ENCODE data around the gene HEATR3.

Gene HEATR3, protein sequence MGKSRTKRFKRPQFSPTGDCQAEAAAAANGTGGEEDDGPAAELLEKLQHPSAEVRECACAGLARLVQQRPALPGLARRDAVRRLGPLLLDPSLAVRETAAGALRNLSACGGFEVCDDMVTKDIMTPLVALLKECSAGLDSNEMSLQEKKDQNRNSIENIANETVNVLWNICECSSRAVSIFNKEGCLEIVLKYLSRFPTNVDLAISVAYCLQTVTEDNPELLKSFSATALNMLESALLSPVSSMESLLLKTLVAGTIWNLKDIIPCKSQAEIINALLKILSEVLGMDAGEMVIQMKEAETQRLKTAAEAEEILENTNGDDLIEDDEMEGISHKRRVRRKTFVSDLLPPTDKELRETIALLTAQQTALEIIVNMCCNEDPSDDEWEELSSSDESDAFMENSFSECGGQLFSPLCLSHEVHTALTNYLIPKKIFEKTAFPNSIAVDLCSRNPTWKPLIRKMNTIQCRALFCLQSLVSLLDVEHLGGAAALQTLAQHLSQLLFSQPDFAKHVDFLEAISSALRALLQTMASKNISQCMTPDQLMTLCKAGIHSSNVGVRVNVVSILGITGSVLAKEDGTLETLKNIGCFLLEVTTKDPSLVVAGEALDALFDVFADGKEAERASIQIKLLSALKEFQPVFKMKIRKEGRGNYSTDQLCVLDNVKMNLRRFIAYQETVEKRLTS

DNA sequence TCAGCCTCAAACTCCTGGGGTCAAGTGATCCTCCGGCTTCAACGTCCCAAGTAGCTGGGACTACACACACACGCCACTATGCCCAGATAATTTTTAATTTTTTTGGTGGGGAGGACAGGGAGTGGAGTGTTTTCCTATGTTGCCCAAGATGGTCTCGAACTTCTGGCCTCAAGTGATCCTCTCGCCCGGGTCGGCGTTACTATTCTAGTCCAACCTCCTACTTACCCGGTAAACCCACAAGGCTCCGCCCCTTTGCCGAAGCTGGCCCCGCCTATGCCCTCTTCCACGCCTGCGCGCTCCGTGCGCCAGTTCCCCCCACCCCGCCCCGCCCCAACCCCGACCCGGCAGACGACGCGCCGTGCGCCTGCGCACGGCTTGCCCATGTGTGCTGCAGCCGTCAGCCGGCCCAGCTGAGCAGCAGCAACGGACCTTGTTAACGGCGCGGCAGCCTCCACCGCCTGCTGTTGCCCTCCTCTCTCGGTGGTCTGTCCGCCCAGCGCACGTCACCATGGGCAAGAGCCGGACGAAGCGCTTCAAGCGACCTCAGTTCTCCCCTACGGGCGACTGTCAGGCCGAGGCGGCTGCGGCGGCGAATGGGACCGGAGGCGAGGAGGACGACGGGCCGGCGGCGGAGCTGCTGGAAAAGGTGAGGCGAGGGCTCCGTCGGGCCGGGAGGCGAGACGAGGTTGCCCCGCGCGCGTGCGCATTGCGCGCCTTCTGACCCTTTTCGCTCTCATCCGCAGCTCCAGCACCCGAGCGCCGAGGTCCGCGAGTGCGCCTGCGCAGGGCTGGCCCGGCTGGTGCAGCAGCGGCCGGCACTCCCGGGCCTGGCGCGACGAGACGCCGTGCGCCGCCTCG lies at the start of gene HEATR3:
HEATR3 (plus strand) TSS at position 347 of the 858 bp plus-strand sequence; CDS start at position 509, 162 bp downstream.
- peak; percentile 81 to 97 (median 93) for DNase-seq
- intact Hi-C loops (cut with DNase I), result loop anchor here (5.0 to 10.0 kb wide), 4 partner anchors 39 to 676 kb away; partner anchors contain the start of genes CNEP1R1, CYLD and TENT4B

DNA sequence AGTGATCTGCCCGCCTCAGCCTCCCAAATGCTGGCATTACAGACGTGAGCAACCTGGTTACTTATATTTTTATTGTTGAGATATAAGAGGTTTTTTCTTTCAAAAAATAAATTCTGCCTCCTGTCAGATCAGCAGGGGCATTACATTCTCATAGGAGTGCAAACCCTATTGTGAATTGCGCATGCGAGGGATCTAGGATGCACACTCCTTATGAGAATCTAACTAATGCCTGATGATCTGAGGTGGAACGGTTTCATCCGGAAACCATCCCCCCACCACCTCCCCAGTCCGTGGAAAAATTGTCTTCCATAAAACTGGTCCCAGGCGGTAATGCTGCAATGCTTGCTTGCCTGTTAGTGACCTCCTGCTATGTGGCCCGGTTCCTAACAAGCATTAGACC lies 48.2 kb upstream of the HEATR3 start:
- DNase-seq, result no peak
- intact Hi-C loops (cut with DNase I), result no loop called here

DNA sequence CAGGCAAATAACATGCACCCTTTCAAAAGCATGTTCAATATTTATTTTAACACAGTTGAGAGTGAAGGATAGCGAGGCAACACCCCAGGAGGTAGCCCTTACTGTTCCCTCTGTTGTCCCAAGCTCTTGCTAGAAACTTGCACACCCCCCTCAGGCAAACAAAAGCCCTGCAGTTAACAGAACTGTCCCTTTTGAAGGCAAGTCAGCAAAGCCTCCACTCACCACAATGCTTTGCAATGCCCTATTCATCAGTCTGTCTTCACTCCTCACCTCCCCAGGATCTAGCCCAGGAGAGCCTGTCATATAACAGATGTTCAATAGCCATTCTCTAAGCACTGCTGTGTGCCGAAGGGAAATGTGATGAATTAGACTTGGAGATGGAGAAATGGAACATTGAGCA lies 44.2 kb upstream of the HEATR3 start:
- intact Hi-C loops (cut with DNase I), result no loop called here
- DNase-seq, result no peak

DNA sequence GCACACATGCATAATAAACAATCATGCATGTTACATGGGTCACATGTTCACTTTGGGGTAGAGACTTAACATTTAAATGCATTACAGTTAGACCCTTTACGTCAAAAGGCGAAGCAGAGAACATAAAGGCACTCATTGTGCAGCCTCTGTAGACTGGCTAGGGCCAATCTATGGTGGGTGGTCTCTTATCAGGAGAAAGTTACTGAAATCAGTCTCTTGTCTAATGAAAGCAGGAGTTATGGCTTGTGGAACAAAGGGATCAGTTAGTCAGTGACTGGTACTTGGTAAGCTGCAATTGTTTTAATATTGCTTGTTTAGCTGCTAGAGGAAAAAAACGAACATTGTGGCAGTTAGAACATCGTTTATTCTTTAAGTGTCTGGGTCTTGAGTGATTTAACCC lies 42.1 kb upstream of the HEATR3 start:
- intact Hi-C loops (cut with DNase I), result loop anchor here (2.0 kb wide), 1 partner anchor 129 kb away; the partner anchor contains the start of gene TENT4B
- DNase-seq, result no peak

DNA sequence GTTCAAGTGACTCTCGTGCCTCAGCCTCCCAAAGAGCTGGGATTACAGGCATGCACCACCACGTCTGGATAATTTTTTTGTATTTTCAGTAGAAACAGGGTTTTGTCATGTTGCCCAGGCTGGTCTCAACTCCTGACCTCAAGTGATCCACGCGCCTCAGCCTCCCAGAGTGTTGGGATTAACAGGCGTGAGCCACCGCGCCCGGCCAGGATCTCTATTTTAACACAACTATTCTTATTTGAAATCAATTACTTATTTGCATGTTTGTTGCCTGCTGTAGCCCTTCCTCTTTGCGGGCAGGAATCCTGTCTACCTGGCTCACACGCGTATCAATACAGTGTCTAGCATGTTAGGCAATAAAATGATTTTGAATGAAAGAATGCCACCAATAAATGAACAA lies 41.6 kb upstream of the HEATR3 start:
- intact Hi-C loops (cut with DNase I), result loop anchor here (2.0 kb wide), 1 partner anchor 129 kb away; the partner anchor contains the start of gene TENT4B
- no peak for DNase-seq

DNA sequence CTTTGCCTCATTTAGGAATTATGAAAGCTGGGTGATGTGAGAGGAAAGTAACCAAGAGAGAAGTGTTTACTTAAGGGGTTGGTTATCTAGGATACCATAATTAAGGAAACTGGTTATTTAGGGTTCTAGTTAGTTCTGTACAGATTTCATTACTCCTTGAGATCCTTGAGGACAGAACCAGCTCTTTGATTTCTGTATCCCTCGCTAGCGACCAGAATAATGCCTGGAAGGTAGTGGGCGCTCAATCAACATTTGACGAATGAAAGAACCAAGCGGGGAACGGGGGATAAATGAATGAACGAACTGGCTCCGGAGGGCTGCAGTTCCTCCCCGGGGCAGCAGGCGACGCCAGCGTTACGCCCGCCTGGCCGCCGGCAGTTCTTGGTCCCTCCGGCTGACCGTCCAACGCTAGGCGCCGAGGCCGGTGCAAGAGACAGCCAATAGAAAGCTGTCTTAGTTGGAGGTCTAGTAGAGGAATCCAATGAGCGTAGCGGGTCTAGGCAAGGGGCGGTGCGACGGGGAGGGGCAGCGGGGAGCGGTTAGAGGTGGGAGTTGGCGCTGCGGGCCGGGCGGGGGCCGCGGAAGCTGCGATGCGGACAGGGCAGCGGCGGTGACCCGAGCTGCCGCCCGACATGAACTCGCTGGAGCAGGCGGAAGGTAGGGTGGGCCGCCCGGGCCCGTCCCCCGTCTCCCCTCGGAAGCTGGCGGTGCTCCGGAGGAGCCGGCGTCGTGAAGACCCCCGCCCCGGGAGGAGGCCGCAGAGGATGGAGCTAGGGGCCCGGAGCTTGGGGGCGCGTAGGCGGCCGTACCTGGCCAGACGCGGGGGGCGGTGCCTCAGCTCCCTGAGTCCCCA lies 40.9 kb upstream of the HEATR3 start, which contains the start of gene CNEP1R1:
CNEP1R1 (plus strand) TSS at position 542 of the 853 bp plus-strand sequence; CDS start at position 633, 91 bp downstream.
- peak; percentile 88 to 98 (median 94) for DNase-seq
- intact Hi-C loops (cut with DNase I), result loop anchor here (2.0 to 5.0 kb wide), 3 partner anchors 42 to 187 kb away; partner anchors contain the start of genes HEATR3 and TENT4B

DNA sequence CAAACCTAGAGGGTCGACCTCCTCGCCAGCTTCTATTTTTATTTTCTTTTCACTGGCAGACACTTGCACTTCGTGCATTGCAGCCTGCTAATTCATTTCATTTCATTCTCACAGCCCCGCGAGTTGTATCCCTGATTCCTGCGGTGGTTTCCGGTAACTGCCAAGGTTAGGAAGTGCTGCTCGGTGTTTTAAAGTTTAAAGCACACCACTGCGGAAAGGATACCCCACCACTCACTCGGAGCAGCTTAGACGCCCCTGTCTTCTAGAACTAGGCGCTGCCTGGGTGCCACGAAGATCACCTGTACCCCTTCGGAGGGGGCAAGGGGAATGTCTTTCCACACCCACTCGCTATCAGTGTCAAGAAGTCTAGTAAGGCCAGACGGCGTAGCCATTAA lies 40.2 kb upstream of the HEATR3 start:
- intact Hi-C loops (cut with DNase I), result loop anchor here (2.0 to 5.0 kb wide), 3 partner anchors 42 to 187 kb away; partner anchors contain the start of genes HEATR3 and TENT4B
- peak in 6 of 42 donors; percentile 11 to 45 (median 16) for DNase-seq

DNA sequence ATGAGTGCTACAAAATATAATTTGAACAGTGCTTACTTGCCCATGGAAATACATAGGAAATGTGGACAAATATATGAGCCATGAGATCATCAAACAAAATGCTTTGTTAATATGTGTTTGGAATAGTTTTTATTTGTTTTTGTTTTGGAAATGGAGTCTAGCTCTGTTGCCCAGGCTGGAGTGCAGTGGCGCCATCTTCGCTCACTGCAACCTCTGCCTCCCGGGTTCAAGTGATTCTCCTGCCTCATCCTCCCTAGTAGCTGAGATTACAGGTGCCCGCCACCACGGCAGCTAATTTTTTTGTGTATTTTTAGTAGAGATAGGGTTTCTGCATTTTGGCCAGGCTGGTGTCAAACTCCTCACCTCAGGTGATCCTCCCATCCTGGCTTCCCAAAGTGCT lies 37.9 kb upstream of the HEATR3 start:
- intact Hi-C loops (cut with DNase I), result loop anchor here (5.0 kb wide), 2 partner anchors 39 to 184 kb away; partner anchors contain the start of gene HEATR3
- no peak for DNase-seq

DNA sequence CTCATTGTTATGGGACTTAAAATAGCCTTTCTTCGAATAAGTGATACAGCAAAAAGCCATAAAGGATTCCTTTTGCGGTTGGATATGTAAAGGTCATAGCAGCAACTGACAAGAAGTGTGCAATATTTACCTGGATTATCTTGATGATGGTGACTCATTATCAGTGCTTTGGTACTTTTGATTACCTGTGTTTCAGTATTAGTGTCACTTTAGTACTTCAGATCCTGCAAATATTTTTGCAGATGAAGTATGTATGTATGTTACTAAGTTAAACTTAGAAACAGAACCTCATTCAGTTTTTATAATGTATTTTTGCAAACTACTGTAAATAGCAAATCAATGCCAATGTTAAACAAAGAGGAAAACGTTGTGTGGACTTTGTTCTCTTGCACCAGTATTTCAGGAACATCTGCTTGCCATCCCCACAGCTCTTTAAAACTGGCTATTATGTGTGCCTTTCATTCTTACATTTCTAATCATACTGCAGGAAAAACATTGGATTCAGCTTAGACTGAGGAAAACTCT lies 30.2 kb upstream of the HEATR3 start:
- intact Hi-C loops (cut with DNase I), result no loop called here
- DNase-seq, result no peak

DNA sequence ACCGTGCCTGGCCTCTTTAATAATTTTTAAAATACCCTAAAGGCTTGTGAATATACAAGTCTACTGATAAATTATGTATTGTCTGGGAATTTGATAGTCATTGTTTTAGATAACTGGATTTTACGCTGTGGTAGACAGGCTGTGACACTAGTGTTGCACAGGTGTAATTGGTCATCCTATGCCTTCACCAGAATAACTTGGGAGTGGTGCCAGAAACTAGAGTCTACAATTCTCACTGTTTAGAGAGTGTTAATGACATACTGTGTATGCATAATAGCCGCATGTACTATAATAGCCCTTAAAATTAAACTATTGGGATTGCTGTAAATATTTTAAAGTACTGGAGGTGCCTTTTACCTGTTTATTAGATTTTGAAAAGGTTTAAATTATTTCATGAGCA lies 29.3 kb upstream of the HEATR3 start:
- intact Hi-C loops (cut with DNase I), result no loop called here
- DNase-seq, result no peak

DNA sequence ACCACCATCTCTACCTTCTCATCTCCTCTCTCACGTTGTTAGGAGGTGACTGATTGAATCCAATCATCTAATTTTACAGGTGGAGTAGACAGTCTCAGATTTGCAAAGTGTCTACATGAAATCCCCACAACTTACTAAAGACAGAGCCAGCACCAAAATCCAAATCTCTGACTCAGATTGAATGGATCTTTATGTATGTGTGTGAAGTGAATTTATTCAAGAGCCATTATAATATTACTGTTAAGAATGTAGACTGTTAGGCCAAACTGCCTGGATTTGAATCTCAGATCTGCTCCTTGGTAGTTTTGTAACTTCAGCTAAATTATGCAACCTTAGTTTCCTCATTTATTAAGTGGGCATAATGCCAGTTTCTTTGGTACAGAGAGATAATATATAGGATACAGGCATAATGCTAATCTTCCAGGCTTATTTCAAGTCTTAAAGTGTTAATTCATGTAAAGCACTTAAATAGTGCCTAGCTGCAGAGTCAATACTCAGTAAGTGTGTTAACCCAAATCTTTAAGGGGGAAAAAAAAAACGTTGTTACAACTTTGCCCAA lies 28.0 kb upstream of the HEATR3 start:
- intact Hi-C loops (cut with DNase I), result no loop called here

DNA sequence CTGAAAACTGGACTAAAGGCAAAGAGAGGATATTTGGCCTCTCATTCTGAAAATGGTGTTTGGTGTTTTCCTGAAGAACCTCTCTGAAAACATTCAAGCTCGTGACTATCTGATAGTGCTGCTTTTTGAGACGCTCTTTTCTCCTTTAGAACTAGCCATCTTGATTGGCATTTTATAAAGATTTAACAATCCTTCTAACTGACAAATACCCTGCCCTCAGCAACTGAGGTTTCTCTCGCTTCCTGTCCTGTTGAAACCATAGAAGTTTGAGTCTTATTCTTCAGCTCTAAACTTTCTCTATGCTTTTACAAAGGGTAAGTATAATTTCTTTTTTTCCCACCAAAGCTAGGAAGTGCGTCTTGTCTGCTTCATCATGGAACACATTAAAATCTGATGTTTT lies 27.5 kb upstream of the HEATR3 start:
- intact Hi-C loops (cut with DNase I), result no loop called here

More for the DNA sequence above, 28.0 kb upstream of the HEATR3 start:
- no peak for DNase-seq

DNA sequence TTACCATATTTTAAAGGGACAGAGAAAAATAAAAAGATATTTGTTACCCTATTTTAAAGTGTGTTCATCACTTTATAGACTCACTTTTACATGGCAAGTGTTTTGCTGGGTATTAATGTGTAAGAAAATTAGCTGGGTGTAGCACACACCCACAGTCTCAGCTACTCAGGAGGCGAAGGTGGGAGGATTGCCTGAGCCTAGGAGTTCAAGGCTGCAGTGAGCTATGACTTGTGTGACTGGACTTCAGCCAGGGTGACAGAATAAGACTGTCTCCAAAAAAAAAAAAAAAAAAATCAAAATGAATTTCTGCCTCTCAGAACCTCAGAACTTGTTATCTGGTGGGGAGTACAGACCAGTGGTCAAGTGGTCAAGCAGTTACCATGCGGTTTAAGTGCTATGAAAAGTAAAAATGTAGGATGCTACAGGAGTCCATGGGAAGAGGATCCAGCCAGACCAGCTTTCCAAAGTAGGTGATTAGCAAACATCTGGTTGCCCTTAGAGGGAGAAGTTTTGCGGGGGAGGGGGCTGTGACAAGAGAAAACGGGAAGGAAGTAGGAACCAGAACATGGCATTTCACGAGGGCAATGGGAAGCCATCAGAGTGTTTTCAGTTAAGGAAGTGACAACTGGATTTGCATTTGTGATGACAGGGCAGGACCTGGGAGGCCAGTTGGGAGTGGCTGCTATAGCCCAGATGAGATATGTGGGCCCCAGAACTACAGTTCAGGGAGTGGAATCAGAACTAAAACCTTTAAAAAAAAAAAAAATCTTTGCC lies 26.8 kb upstream of the HEATR3 start:
- peak in 28 of 42 donors; percentile 14 to 74 (median 38) for DNase-seq
- intact Hi-C loops (cut with DNase I), result no loop called here

More for the DNA sequence above, 27.5 kb upstream of the HEATR3 start:
- DNase-seq, result no peak

DNA sequence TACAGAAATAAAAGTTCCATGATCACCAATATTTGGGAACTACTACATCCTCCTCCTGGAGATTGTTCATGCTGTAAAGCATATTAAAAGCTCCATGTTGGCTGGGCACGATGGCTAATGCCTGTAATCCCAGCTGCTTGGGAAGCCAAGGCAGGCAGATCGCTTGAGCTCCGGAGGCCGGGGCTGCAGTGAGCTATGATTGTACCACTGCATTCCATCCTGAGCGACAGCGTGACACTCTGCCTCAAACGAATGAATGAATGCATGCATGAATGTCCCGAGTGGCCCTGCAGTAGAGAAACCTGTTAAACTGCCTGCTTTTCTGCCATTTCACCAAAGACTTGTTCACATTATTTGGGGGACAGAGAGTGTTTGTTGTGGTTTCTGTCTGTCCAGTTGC lies 25.8 kb upstream of the HEATR3 start:
- no peak for DNase-seq

DNA sequence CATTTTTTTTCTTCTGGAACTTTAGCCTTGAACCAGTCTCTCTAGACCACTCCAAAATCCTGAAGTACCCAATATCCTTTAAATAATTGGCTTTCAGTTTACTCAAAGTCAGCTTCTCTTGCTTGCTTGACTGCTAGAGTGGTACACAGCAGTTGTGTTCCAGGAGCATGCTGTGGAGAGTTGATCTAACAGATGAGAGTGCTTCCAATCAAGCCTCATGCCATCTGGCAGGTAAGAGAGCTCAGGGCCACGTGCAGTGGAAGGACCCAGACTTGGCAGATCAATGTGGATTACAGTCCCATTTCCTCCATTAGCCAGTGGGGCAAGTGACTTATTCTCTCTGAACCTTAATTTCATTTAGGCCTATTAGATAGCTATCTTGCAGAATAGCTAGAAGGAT lies 25.1 kb upstream of the HEATR3 start:
- no peak for DNase-seq
- intact Hi-C loops (cut with DNase I), result no loop called here

More for the DNA sequence above, 25.8 kb upstream of the HEATR3 start:
- intact Hi-C loops (cut with DNase I), result no loop called here

DNA sequence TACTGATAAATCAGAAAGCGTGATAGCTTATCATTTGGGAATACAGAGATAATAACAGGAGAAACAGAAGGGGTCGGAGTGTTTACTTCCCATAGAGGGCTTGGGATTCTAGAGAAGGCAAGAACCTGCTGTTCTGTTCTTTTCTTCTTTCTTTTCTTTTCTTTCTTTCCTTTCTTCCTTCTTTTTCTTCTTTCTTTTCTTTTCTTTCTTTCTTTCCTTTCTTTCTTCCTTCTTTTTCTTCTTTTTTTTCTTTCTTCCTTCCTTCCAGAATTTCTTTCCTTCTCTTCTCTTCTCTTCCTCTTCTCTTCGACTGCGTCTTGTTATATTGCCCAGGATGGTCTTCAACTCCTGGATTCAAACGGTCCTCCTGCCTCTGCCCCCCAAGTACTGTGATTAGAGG lies 22.4 kb upstream of the HEATR3 start:
- no peak for DNase-seq

DNA sequence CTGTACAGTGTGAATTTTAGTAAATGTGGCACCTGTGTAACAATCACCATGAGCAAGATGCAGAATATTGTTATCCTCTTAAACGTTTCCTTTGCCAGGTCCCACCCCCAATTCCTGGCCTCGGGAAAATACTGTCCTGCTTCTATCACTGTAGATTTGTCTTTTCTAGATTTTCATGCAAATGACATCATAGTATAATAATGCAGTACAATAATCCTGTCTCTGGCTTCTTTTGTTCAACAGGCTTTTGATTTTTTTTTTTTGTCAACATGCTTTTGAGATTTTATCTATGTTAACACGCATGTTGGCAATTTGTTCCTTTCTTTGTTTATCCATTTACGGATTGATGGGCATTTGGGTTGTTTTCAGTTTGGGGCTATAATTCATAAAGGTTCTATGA lies 20.4 kb upstream of the HEATR3 start:
- DNase-seq, result no peak
- intact Hi-C loops (cut with DNase I), result no loop called here

More for the DNA sequence above, 22.4 kb upstream of the HEATR3 start:
- intact Hi-C loops (cut with DNase I), result no loop called here
